ENCODE data around the gene TNFRSF1A. TPM values are rescaled to one million over a fixed set of nuclear protein-coding genes. Genes with fewer than 3 reads are reported as not detected.

TNFRSF1A gene
- total RNA-seq, 6 donors from 2014 or later: 140 to 425 (median 202) TPM

- H3K4me3 ChIP-seq: peak overlapping the region; percentile 13 to 53 (median 36)
- WGBS, 2 donors: 68 to 69% methylated on average over 13 to 14 of the region's 15 CpGs
- H3K9me3 ChIP-seq: no peaks in the 10 kb centered on the region
- H3K27me3 ChIP-seq: no peaks in the 10 kb centered on the region
- no peaks in the 10 kb centered on the region for H3K36me3 ChIP-seq
- ATAC-seq (ENCODE audit: low FRiP score in 2 of 2) (peak in 1 of 2 donors; percentile 47), DNase-seq (peak; percentile 53 to 88)
- H3K27ac ChIP-seq: peak overlapping the region; percentile 82 to 92 (median 88)
- TF ChIP-seq, protein P1, sequence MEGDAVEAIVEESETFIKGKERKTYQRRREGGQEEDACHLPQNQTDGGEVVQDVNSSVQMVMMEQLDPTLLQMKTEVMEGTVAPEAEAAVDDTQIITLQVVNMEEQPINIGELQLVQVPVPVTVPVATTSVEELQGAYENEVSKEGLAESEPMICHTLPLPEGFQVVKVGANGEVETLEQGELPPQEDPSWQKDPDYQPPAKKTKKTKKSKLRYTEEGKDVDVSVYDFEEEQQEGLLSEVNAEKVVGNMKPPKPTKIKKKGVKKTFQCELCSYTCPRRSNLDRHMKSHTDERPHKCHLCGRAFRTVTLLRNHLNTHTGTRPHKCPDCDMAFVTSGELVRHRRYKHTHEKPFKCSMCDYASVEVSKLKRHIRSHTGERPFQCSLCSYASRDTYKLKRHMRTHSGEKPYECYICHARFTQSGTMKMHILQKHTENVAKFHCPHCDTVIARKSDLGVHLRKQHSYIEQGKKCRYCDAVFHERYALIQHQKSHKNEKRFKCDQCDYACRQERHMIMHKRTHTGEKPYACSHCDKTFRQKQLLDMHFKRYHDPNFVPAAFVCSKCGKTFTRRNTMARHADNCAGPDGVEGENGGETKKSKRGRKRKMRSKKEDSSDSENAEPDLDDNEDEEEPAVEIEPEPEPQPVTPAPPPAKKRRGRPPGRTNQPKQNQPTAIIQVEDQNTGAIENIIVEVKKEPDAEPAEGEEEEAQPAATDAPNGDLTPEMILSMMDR (IDR thresholded peaks at IDR 0.05): peak in 1 of 6 experiments; percentile 8
- TF ChIP-seq POLR2A (IDR thresholded peaks at IDR 0.05) (peak in 1 of 4 donors; percentile 61), EP300 (IDR thresholded peaks at IDR 0.05) (no peak), POLR2AphosphoS5 (IDR thresholded peaks at IDR 0.05) (peak in 1 of 2 donors; percentile 49)
- peaks cover 42 to 58% (median 51%) of the 10 kb centered on the region in 4 donors for H3K4me1 ChIP-seq
Observed at GRCh38 chr12:6370994-6371754, 29.3 kb upstream of the TNFRSF1A start.

DNA sequence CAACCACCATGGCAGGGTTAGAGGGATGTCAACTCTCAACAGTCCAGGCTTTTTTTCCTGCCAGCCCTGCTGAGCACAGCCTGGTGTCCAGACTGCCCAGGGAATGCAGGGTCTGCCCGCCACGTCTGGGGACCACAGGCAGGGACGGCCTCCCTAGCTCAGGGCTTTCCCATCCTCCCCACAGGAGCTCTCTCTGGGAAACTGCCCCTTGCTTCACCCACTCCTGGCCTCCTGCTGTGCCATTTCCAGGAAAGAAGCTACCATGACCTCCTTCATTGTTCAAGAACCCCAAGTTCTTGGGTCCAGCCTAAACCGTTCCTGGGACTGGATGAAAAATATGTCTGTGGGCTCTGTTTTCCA is 28.7 kb upstream of the TNFRSF1A start:
- Histone ChIP-seq H3K4me3 (peak overlapping the region in 3 of 4 donors; percentile 24 to 32 (median 26)), H3K27ac (peak overlapping the region; percentile 12 to 90 (median 84))

DNA sequence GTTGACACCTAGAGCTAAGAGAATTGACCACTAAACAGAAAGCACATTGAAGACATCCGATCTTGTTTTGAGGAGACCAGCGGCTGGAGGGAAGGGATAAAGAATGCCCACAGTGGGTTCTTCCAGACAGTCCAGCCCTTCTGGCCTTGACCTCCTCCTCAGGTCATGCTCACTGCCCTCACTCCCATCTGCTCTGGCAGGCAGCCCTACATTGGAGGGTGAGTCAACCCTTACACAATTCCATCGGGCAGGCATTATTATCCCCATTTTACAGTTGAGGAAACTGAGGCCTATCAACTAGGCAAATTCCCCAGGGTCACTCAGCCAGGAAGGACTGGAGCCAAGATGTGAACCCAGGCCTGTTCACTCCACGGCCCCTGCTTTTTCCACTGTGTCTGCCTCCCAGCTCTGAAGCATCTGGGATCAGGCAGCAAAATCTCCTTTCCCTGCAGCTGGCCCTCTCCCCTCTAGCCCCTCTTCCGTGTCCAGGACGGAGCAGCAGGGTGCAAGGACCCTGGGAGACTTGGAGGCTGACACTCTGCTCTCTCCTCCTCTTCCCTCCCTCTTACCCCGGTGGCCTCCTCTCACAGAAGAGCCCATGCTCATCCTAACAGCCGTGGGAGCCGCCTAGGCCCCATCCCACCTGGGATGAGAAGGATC is 28.2 kb upstream of the TNFRSF1A start:
- TF ChIP-seq, protein P1 (IDR thresholded peaks at IDR 0.05): no peak
- no peak for TF ChIP-seq POLR2A (IDR thresholded peaks at IDR 0.05)
- no peak for TF ChIP-seq EP300 (IDR thresholded peaks at IDR 0.05)
- no peak for TF ChIP-seq POLR2AphosphoS5 (IDR thresholded peaks at IDR 0.05)
- ATAC-seq (ENCODE audit: low FRiP score in 2 of 2) (no peak), DNase-seq (no peak)
- peak overlapping the region in 3 of 4 donors; percentile 24 to 32 (median 26) for H3K4me3 ChIP-seq
- no peaks in the 10 kb centered on the region for H3K27me3 ChIP-seq
- H3K36me3 ChIP-seq: no peaks in the 10 kb centered on the region
- peaks cover 36 to 51% (median 46%) of the 10 kb centered on the region in 4 donors for H3K4me1 ChIP-seq
- WGBS, 2 donors: 88% methylated on average over 9 of the region's 9 CpGs
- peak overlapping the region; percentile 12 to 90 (median 84) for H3K27ac ChIP-seq
- H3K9me3 ChIP-seq: no peaks in the 10 kb centered on the region

More for the DNA sequence above, 28.7 kb upstream of the TNFRSF1A start:
- TF ChIP-seq EP300 (IDR thresholded peaks at IDR 0.05) (no peak), POLR2AphosphoS5 (IDR thresholded peaks at IDR 0.05) (no peak), POLR2A (IDR thresholded peaks at IDR 0.05) (no peak)
- TF ChIP-seq, protein P1 (IDR thresholded peaks at IDR 0.05): no peak
- no peaks in the 10 kb centered on the region for H3K27me3 ChIP-seq
- DNase-seq (no peak), ATAC-seq (ENCODE audit: low FRiP score in 2 of 2) (no peak)
- no peaks in the 10 kb centered on the region for H3K36me3 ChIP-seq
- 82 to 88% methylated on average over 4 of the region's 4 CpGs for WGBS, 2 donors
- peaks cover 36 to 52% (median 45%) of the 10 kb centered on the region in 4 donors for H3K4me1 ChIP-seq
- H3K9me3 ChIP-seq: no peaks in the 10 kb centered on the region

- Histone ChIP-seq H3K4me1 (peaks cover 43 to 61% (median 56%) of the 10 kb centered on the region in 4 donors), H3K27ac (peak overlapping the region; percentile 32 to 63 (median 60)), H3K36me3 (no peaks in the 10 kb centered on the region), H3K4me3 (peak overlapping the region in 1 of 4 donors; percentile 1), H3K9me3 (no peaks in the 10 kb centered on the region), H3K27me3 (no peaks in the 10 kb centered on the region)
- WGBS, 2 donors: 84 to 91% methylated on average over 9 of the region's 9 CpGs
- DNase-seq (no peak), ATAC-seq (ENCODE audit: low FRiP score in 2 of 2) (no peak)
- TF ChIP-seq, protein P1 (IDR thresholded peaks at IDR 0.05): no peak
- no peak for TF ChIP-seq POLR2AphosphoS5 (IDR thresholded peaks at IDR 0.05)
- TF ChIP-seq POLR2A (IDR thresholded peaks at IDR 0.05): no peak
- TF ChIP-seq EP300 (IDR thresholded peaks at IDR 0.05): no peak
Observed at GRCh38 chr12:6368906-6369525, 27.1 kb upstream of the TNFRSF1A start.

Data from upper lobe of left lung (tissue), 6 donors.